Vagina (tissue), 2 donors: ENCODE results near the gene BUB1B. TPM values are rescaled to one million over a fixed set of nuclear protein-coding genes. Genes with fewer than 3 reads are reported as not detected.

Source experiments
- DNase-seq, 2 donors: peaks; one replicate each; pipeline ENCODE4 v3.0.0-alpha.2; 2017; ENCODE audit errors: extremely low spot score in 2 of 2
- H3K27ac ChIP-seq: fragments of 200-600 bp; sonication (generic); one replicate; pipeline ENCODE4 v1.5.1; 2019
- H3K27me3 ChIP-seq: fragments of 200-600 bp; sonication (generic); one replicate; pipeline ENCODE4 v1.5.1; 2019
- H3K36me3 ChIP-seq, 2 donors: fragments of 200-600 bp; sonication (generic); one replicate each; pipeline ENCODE4 v1.5.1; 2017 to 2019
- H3K4me1 ChIP-seq: fragments of 200-600 bp; sonication (generic); one replicate; pipeline ENCODE4 v1.5.1; 2019
- H3K4me3 ChIP-seq, 2 donors: fragments of 200-600 bp; sonication (generic); 1 replicate in 1 of 2; 2 replicates in 1 of 2; pipeline ENCODE4 v1.5.1; 2016 to 2019
- H3K9me3 ChIP-seq: fragments of 200-600 bp; sonication (generic); one replicate; pipeline ENCODE4 v1.5.1; 2019
- POLR2A ChIP-seq, 2 donors: fragments of 450-650 bp; IDR thresholded peaks; one replicate each; pipeline ENCODE4 v1.6.1; 2017; ENCODE audit warnings: antibody characterized with exemption in 2 of 2, mild to moderate bottlenecking in 2 of 2, moderate library complexity in 2 of 2
- POLR2AphosphoS5 ChIP-seq, 2 donors: sonication (generic); formaldehyde crosslinking; IDR thresholded peaks; one replicate each; pipeline ENCODE4 v1.9.0; 2017; ENCODE audit warnings: antibody characterized with exemption in 2 of 2, mild to moderate bottlenecking in 2 of 2, low read depth in 1 of 2; ENCODE audit not compliant: insufficient read depth in 1 of 2
- intact Hi-C: fragments of 100-400 bp; cut with DNase I; formaldehyde crosslinking; loops from one replicate; pipeline ENCODE4 v1.15.1; 2023
- total RNA-seq: library from RNA; depleted of rRNA; stranded (reverse); fragments of >200 nt; gene quantifications from one replicate; pipeline ENCODE4 v1.2.3, GENCODE V29; 2016
- TF ChIP-seq, protein P1 (sequence below), 3 experiments: fragments of 450-650 bp in 2 of 3; fragments of 200-600 bp in 1 of 3; sonication (generic) in 1 of 3; IDR thresholded peaks; one replicate each; pipeline ENCODE4 v1.5.1; 2017 to 2019; ENCODE audit warnings: antibody characterized with exemption in 3 of 3, mild to moderate bottlenecking in 2 of 3, moderate library complexity in 2 of 3

BUB1B gene
- total RNA-seq, 1 donor from 2014 or later = 5.6 TPM

GRCh38 chr15:40198355-40199085 lies 37.7 kb downstream of the BUB1B start:
- H3K4me3 ChIP-seq = no peak overlapping the region
- no peak for TF ChIP-seq POLR2A (IDR thresholded peaks at IDR 0.05)
- H3K9me3 ChIP-seq = no peaks in the 10 kb centered on the region
- DNase-seq = no peak
- H3K4me1 ChIP-seq = no peaks in the 10 kb centered on the region
- intact Hi-C loops = no loop called here
- H3K36me3 ChIP-seq = no peaks in the 10 kb centered on the region
- no peaks in the 10 kb centered on the region for H3K27me3 ChIP-seq
- H3K27ac ChIP-seq = no peak overlapping the region

GRCh38 chr15:40204100-40204499 lies 43.2 kb downstream of the BUB1B start:
- no peaks in the 10 kb centered on the region for H3K9me3 ChIP-seq
- H3K36me3 ChIP-seq = no peaks in the 10 kb centered on the region
- intact Hi-C loops = no loop called here
- no peak overlapping the region for H3K4me3 ChIP-seq
- H3K27me3 ChIP-seq = no peaks in the 10 kb centered on the region
- DNase-seq = no peak
- TF ChIP-seq POLR2A (IDR thresholded peaks at IDR 0.05) = no peak
- TF ChIP-seq, protein P1, sequence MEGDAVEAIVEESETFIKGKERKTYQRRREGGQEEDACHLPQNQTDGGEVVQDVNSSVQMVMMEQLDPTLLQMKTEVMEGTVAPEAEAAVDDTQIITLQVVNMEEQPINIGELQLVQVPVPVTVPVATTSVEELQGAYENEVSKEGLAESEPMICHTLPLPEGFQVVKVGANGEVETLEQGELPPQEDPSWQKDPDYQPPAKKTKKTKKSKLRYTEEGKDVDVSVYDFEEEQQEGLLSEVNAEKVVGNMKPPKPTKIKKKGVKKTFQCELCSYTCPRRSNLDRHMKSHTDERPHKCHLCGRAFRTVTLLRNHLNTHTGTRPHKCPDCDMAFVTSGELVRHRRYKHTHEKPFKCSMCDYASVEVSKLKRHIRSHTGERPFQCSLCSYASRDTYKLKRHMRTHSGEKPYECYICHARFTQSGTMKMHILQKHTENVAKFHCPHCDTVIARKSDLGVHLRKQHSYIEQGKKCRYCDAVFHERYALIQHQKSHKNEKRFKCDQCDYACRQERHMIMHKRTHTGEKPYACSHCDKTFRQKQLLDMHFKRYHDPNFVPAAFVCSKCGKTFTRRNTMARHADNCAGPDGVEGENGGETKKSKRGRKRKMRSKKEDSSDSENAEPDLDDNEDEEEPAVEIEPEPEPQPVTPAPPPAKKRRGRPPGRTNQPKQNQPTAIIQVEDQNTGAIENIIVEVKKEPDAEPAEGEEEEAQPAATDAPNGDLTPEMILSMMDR (IDR thresholded peaks at IDR 0.05) = no peak
- no peak for TF ChIP-seq POLR2AphosphoS5 (IDR thresholded peaks at IDR 0.05; ENCODE audit: insufficient read depth in 1 of 2, low read depth in 1 of 2)
- no peaks in the 10 kb centered on the region for H3K4me1 ChIP-seq
- no peak overlapping the region for H3K27ac ChIP-seq

GRCh38 chr15:40217166-40217824 lies 56.4 kb downstream of the BUB1B start:
- Histone ChIP-seq H3K27me3 (no peaks in the 10 kb centered on the region), H3K4me3 (no peak overlapping the region), H3K9me3 (no peaks in the 10 kb centered on the region), H3K27ac (no peak overlapping the region), H3K36me3 (no peaks in the 10 kb centered on the region), H3K4me1 (no peaks in the 10 kb centered on the region)
- intact Hi-C loops = loop anchor here (5.0 to 10.0 kb wide), 3 partner anchors 55 to 218 kb away; no protein-coding TSS in a partner anchor
- no peak for TF ChIP-seq POLR2A (IDR thresholded peaks at IDR 0.05)
- TF ChIP-seq POLR2AphosphoS5 (IDR thresholded peaks at IDR 0.05; ENCODE audit: insufficient read depth in 1 of 2, low read depth in 1 of 2) = peak in 1 of 2 donors; percentile 37
- TF ChIP-seq, protein P1 (IDR thresholded peaks at IDR 0.05) = peak; percentile 84 to 92 (median 90)
- no peak for DNase-seq

GRCh38 chr15:40219801-40220200 lies 58.9 kb downstream of the BUB1B start:
- no peaks in the 10 kb centered on the region for H3K27me3 ChIP-seq
- TF ChIP-seq, protein P1 (IDR thresholded peaks at IDR 0.05) = no peak
- TF ChIP-seq POLR2A (IDR thresholded peaks at IDR 0.05) (no peak), POLR2AphosphoS5 (IDR thresholded peaks at IDR 0.05; ENCODE audit: insufficient read depth in 1 of 2, low read depth in 1 of 2) (no peak)
- no peaks in the 10 kb centered on the region for H3K9me3 ChIP-seq
- DNase-seq = no peak
- no peak overlapping the region for H3K27ac ChIP-seq
- no peak overlapping the region for H3K4me3 ChIP-seq
- no peaks in the 10 kb centered on the region for H3K4me1 ChIP-seq
- H3K36me3 ChIP-seq = no peaks in the 10 kb centered on the region
- intact Hi-C loops = loop anchor here (5.0 to 10.0 kb wide), 3 partner anchors 52 to 215 kb away; no protein-coding TSS in a partner anchor

- Histone ChIP-seq H3K9me3 (no peaks in the 10 kb centered on the region), H3K36me3 (no peaks in the 10 kb centered on the region), H3K27ac (no peak overlapping the region), H3K4me3 (no peak overlapping the region), H3K4me1 (no peaks in the 10 kb centered on the region), H3K27me3 (no peaks in the 10 kb centered on the region)
- no peak for DNase-seq
- intact Hi-C loops = no loop called here
- TF ChIP-seq, protein P1 (IDR thresholded peaks at IDR 0.05) = no peak
- no peak for TF ChIP-seq POLR2A (IDR thresholded peaks at IDR 0.05)
- TF ChIP-seq POLR2AphosphoS5 (IDR thresholded peaks at IDR 0.05; ENCODE audit: insufficient read depth in 1 of 2, low read depth in 1 of 2) = no peak
These were observed 61.3 kb downstream of the BUB1B start for GRCh38 chr15:40222131-40222530.
